Tibial nerve (tissue), 3 donors: Measurements from ENCODE around the gene BTAF1.

ENCODE experiments used
- POLR2A ChIP-seq, 2 donors: fragments of 450-650 bp; IDR thresholded peaks; one replicate each; pipeline ENCODE4 v1.6.1; 2017; ENCODE audit warnings: antibody characterized with exemption in 2 of 2, mild to moderate bottlenecking in 2 of 2, moderate library complexity in 2 of 2
- TF ChIP-seq, protein P1 (sequence below), 5 experiments: fragments of 200-600 bp in 3 of 5; fragments of 450-650 bp in 2 of 5; sonication (generic) in 3 of 5; IDR thresholded peaks; one replicate each; pipeline ENCODE4 v1.5.1; 2016 to 2019; ENCODE audit warnings: antibody characterized with exemption in 5 of 5, mild to moderate bottlenecking in 3 of 5, moderate library complexity in 2 of 5

DNA sequence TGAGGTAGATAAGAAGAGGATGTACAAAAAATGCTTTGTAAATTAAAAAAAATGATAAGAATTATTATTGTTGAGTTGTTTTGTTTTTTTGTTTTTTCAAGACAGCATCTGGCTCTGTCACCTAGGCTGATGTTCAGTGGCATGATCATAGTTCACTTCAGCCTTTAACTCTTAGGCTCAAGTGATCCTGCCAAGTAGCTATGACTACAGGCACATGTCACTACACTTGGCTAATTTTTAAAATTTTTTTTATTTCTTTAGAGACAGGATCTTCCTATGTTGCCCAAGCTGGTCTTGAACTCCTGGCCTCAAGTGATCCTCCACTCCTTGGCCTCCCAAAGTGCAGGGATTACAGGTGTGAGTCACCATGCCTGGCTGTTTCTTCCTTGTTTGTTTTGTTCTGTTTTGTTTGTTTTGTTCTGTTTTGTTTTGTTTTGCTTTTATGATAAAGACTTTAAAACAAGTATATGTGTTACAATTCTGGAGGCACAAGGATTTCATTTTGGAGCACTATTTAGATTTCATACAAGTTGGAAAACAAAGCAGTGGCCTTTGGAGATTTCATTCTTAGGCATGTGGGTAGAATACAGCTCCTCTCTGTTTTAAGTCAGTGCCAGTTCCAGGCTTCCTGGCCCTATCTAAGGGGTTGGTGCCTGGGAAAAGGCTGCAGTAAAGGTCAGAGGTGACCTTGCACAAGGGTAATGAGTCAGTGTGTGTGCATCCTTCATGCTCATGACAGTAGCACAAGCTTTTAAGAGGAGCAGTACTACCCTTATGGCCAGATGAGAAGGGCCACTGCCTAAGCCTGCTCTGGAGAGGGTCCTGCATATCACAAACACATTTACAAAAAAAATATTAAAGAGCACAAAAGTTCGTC, 32.2 kb upstream of the BTAF1 start:
- TF ChIP-seq POLR2A (IDR thresholded peaks at IDR 0.05), result no peak
- TF ChIP-seq, protein P1, sequence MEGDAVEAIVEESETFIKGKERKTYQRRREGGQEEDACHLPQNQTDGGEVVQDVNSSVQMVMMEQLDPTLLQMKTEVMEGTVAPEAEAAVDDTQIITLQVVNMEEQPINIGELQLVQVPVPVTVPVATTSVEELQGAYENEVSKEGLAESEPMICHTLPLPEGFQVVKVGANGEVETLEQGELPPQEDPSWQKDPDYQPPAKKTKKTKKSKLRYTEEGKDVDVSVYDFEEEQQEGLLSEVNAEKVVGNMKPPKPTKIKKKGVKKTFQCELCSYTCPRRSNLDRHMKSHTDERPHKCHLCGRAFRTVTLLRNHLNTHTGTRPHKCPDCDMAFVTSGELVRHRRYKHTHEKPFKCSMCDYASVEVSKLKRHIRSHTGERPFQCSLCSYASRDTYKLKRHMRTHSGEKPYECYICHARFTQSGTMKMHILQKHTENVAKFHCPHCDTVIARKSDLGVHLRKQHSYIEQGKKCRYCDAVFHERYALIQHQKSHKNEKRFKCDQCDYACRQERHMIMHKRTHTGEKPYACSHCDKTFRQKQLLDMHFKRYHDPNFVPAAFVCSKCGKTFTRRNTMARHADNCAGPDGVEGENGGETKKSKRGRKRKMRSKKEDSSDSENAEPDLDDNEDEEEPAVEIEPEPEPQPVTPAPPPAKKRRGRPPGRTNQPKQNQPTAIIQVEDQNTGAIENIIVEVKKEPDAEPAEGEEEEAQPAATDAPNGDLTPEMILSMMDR (IDR thresholded peaks at IDR 0.05), result no peak
